H1 (cell line): ENCODE data around the gene MRPS9. TPM values are rescaled to one million over a fixed set of nuclear protein-coding genes. Genes with fewer than 3 reads are reported as not detected.

ENCODE experiments used
- BCL11A ChIP-seq, 2 experiments: IDR thresholded peaks; one replicate each; pipeline ENCODE4 v1.6.1; 2011; ENCODE audit warnings: low read depth in 2 of 2, low read length in 2 of 2, mild to moderate bottlenecking in 2 of 2
- TAF1 ChIP-seq: IDR thresholded peaks from 2 replicates; pipeline ENCODE4 v1.6.1; 2011; ENCODE audit warnings: mild to moderate bottlenecking, low read depth, low read length
- polyA plus RNA-seq, 7 experiments: library from polyadenylated mRNA; depleted of rRNA in 3 of 7; stranded (reverse) in 5 of 7; unstranded in 2 of 7; fragments of >200 nt in 5 of 7; fragments of 200-250 nt in 2 of 7; gene quantifications; 1 replicate in 5 of 7; 2 replicates in 1 of 7; 4 replicates in 1 of 7; pipeline versions ENCODE4 v1.2.1 to v1.2.3, GENCODE V29; 2011 to 2013; ENCODE audit warnings: missing spikeins in 2 of 7, mixed read lengths in 2 of 7
- total RNA-seq: library from RNA; stranded (reverse); fragmentation: NEBNext Ultra II Directional; extraction: Animal tissue kit (Norgen Biotek cat#: 25700); gene quantifications from 2 replicates; pipeline ENCODE4 v1.2.1, GENCODE V29; 2021
- TF ChIP-seq, protein P1 (sequence below), 3 experiments: IDR thresholded peaks; 1 replicate in 2 of 3; 2 replicates in 1 of 3; pipeline versions ENCODE4 v1.5.1 to v1.6.1; 2011; ENCODE audit warnings: low read length in 3 of 3, mild to moderate bottlenecking in 3 of 3, inconsistent platforms in 2 of 3, low read depth in 1 of 3, moderate library complexity in 1 of 3; ENCODE audit not compliant: insufficient read depth in 1 of 3; ENCODE audit errors: control extremely low read depth in 1 of 3

Gene MRPS9
- total and polyA plus RNA-seq, 2 of the 8 experiments (the other 6 are each of a cell fraction or from before 2014, with no cell fraction given) = 36.2 to 71.0 TPM

GRCh38 chr2:105129722-105130232, 91.9 kb downstream of the MRPS9 start (continued):
- TF ChIP-seq, protein P1, sequence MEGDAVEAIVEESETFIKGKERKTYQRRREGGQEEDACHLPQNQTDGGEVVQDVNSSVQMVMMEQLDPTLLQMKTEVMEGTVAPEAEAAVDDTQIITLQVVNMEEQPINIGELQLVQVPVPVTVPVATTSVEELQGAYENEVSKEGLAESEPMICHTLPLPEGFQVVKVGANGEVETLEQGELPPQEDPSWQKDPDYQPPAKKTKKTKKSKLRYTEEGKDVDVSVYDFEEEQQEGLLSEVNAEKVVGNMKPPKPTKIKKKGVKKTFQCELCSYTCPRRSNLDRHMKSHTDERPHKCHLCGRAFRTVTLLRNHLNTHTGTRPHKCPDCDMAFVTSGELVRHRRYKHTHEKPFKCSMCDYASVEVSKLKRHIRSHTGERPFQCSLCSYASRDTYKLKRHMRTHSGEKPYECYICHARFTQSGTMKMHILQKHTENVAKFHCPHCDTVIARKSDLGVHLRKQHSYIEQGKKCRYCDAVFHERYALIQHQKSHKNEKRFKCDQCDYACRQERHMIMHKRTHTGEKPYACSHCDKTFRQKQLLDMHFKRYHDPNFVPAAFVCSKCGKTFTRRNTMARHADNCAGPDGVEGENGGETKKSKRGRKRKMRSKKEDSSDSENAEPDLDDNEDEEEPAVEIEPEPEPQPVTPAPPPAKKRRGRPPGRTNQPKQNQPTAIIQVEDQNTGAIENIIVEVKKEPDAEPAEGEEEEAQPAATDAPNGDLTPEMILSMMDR (IDR thresholded peaks at IDR 0.05; ENCODE audit: control extremely low read depth in 1 of 3, insufficient read depth in 1 of 3, low read depth in 1 of 3, low read length in 3 of 3) = no peak
- TF ChIP-seq BCL11A (IDR thresholded peaks at IDR 0.05; ENCODE audit: low read depth in 2 of 2, low read length in 2 of 2) = no peak
- no peak for TF ChIP-seq TAF1
